ENCODE results near the gene ACYP1.

GRCh38 chr14:75049731-75050201 lies 14.1 kb downstream of the ACYP1 start:
- TF ChIP-seq, protein P1, sequence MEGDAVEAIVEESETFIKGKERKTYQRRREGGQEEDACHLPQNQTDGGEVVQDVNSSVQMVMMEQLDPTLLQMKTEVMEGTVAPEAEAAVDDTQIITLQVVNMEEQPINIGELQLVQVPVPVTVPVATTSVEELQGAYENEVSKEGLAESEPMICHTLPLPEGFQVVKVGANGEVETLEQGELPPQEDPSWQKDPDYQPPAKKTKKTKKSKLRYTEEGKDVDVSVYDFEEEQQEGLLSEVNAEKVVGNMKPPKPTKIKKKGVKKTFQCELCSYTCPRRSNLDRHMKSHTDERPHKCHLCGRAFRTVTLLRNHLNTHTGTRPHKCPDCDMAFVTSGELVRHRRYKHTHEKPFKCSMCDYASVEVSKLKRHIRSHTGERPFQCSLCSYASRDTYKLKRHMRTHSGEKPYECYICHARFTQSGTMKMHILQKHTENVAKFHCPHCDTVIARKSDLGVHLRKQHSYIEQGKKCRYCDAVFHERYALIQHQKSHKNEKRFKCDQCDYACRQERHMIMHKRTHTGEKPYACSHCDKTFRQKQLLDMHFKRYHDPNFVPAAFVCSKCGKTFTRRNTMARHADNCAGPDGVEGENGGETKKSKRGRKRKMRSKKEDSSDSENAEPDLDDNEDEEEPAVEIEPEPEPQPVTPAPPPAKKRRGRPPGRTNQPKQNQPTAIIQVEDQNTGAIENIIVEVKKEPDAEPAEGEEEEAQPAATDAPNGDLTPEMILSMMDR (conservative IDR thresholded peaks at IDR 0.05 in 1 of 2, IDR thresholded peaks at IDR 0.05 in 1 of 2; ENCODE audit: extremely low read depth in 1 of 2, insufficient read depth in 1 of 2, low read depth in 1 of 2, low read length in 2 of 2), result no peak
- no peak for TF ChIP-seq EZH2 (IDR thresholded peaks at IDR 0.05; ENCODE audit: borderline replicate concordance, low read length)

Data from mammary epithelial cell (primary cell).